HG02938 (cell line): Measurements from ENCODE around the gene SPRED1.
"Not testable (repeated sequence)": the region's sequence is repeated elsewhere in the genome, so short reads cannot be mapped to it uniquely, and the experiment has no call there.

Experiments
- ATAC-seq: cut with Tn5 transposase; IDR thresholded peaks from one replicate; pipeline ENCODE4 v1.9.1; 2021; ENCODE audit warnings: mild to moderate bottlenecking, moderate library complexity; ENCODE audit not compliant: unreplicated experiment

The SPRED1 gene

GRCh38 chr15:38229705-38230310 lies 22.8 kb upstream of the SPRED1 start:
- ATAC-seq: no peak

- ATAC-seq: no peak
Observed at GRCh38 chr15:38231436-38231835, 21.2 kb upstream of the SPRED1 start.

GRCh38 chr15:38237021-38237420 lies 15.6 kb upstream of the SPRED1 start:
- not testable (repeated sequence) for ATAC-seq

- no peak for ATAC-seq
Observed at GRCh38 chr15:38238311-38238710, 14.3 kb upstream of the SPRED1 start.

GRCh38 chr15:38242055-38242454 lies 10.6 kb upstream of the SPRED1 start:
- peak; percentile 85 for ATAC-seq

GRCh38 chr15:38243278-38244055 lies 9.2 kb upstream of the SPRED1 start:
- ATAC-seq: no peak

- ATAC-seq: no peak
Observed at GRCh38 chr15:38247336-38247735, 5.3 kb upstream of the SPRED1 start.

- no peak for ATAC-seq
Observed at GRCh38 chr15:38253351-38253781, 730 bp downstream of the SPRED1 start.

- ATAC-seq: peak; percentile 48
Observed at GRCh38 chr15:38254051-38254883, 1.6 kb downstream of the SPRED1 start.

GRCh38 chr15:38255690-38256089 lies 3.1 kb downstream of the SPRED1 start:
- no peak for ATAC-seq

GRCh38 chr15:38257676-38258075 lies 5.0 kb downstream of the SPRED1 start:
- no peak for ATAC-seq

- no peak for ATAC-seq
Observed at GRCh38 chr15:38259134-38259533, 6.5 kb downstream of the SPRED1 start.

- no peak for ATAC-seq
Observed at GRCh38 chr15:38260077-38260476, 7.4 kb downstream of the SPRED1 start.

- no peak for ATAC-seq
Observed at GRCh38 chr15:38263251-38263650, 10.6 kb downstream of the SPRED1 start.

- no peak for ATAC-seq
Observed at GRCh38 chr15:38263996-38264395, 11.4 kb downstream of the SPRED1 start.

GRCh38 chr15:38266247-38266986 lies 13.8 kb downstream of the SPRED1 start:
- ATAC-seq: no peak

- ATAC-seq: no peak
Observed at GRCh38 chr15:38267421-38268022, 14.9 kb downstream of the SPRED1 start.

GRCh38 chr15:38271144-38271543 lies 18.5 kb downstream of the SPRED1 start:
- ATAC-seq: no peak

- no peak for ATAC-seq
Observed at GRCh38 chr15:38271895-38272294, 19.3 kb downstream of the SPRED1 start.

GRCh38 chr15:38272431-38272830 lies 19.8 kb downstream of the SPRED1 start:
- not testable (repeated sequence) for ATAC-seq
